Endothelial cell of umbilical vein (primary cell): ENCODE results near the gene IKZF4.

Source experiments
- EZH2 ChIP-seq: IDR thresholded peaks from 2 replicates; pipeline ENCODE4 v1.6.1; 2012; ENCODE audit warnings: borderline replicate concordance, low read depth, mild to moderate bottlenecking, moderate library complexity, low read length, inconsistent platforms; ENCODE audit not compliant: severe bottlenecking
- FOS ChIP-seq: IDR thresholded peaks from 2 replicates; pipeline ENCODE4 v1.6.1; 2011; ENCODE audit warnings: mild to moderate bottlenecking, low read length, moderate library complexity, borderline replicate concordance; ENCODE audit not compliant: insufficient read depth
- GATA2 ChIP-seq: IDR thresholded peaks from 2 replicates; pipeline ENCODE4 v1.7.0; 2011; ENCODE audit warnings: low read depth, mild to moderate bottlenecking, moderate library complexity, mixed read lengths, low read length; ENCODE audit not compliant: insufficient read length, insufficient read depth
- JUN ChIP-seq: IDR thresholded peaks from 2 replicates; pipeline ENCODE4 v1.6.1; 2011; ENCODE audit warnings: borderline replicate concordance, low read depth; ENCODE audit not compliant: insufficient read length, insufficient read depth
- MYC ChIP-seq: IDR thresholded peaks from one replicate; pipeline ENCODE4 v1.6.1; 2011; ENCODE audit warnings: mild to moderate bottlenecking, low read depth, low read length
- POLR2A ChIP-seq: IDR thresholded peaks from 2 replicates; pipeline ENCODE4 v1.6.1; 2012; ENCODE audit warnings: low read depth, mild to moderate bottlenecking, control low read depth, low read length
- POLR2AphosphoS5 ChIP-seq: IDR thresholded peaks from 2 replicates; pipeline ENCODE4 v1.6.1; 2012; ENCODE audit warnings: low read depth, mild to moderate bottlenecking, control low read depth, low read length, moderate library complexity; ENCODE audit not compliant: insufficient read depth
- TF ChIP-seq, protein P1 (sequence below), 2 donors: IDR thresholded peaks; 1 replicate in 1 of 2; 2 replicates in 1 of 2; pipeline ENCODE4 v1.5.1; 2011; ENCODE audit warnings: low read length in 2 of 2, mild to moderate bottlenecking in 2 of 2, moderate library complexity in 2 of 2, control low read depth in 1 of 2, inconsistent platforms in 1 of 2, low read depth in 1 of 2; ENCODE audit not compliant: insufficient read depth in 1 of 2; ENCODE audit errors: extremely low read depth in 1 of 2
- TF ChIP-seq, protein P2 (sequence below): IDR thresholded peaks from 2 replicates; pipeline ENCODE4 v1.6.1; 2011; ENCODE audit not compliant: insufficient read depth, insufficient read length

DNA sequence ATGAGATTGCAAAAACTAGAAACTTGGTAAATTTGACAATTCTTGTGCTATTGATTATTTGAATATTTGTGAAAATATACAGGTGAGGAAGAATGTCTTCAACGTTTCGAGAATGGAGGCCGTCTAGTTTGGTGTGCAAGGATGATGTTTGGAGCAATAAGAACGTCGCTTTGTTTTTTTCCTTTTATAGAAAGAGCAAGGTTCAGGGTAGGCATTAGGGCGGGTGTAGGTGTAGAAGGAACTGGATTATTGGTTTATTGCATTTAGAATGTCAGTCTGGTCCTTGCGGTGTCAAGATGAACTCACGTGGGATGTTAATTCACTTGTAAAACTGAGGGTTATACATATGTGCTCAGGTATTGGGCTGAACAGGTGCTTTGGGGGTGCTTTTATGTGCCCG is 22.0 kb downstream of the IKZF4 start:
- no peak for TF ChIP-seq POLR2A
- no peak for TF ChIP-seq MYC
- TF ChIP-seq, protein P1, sequence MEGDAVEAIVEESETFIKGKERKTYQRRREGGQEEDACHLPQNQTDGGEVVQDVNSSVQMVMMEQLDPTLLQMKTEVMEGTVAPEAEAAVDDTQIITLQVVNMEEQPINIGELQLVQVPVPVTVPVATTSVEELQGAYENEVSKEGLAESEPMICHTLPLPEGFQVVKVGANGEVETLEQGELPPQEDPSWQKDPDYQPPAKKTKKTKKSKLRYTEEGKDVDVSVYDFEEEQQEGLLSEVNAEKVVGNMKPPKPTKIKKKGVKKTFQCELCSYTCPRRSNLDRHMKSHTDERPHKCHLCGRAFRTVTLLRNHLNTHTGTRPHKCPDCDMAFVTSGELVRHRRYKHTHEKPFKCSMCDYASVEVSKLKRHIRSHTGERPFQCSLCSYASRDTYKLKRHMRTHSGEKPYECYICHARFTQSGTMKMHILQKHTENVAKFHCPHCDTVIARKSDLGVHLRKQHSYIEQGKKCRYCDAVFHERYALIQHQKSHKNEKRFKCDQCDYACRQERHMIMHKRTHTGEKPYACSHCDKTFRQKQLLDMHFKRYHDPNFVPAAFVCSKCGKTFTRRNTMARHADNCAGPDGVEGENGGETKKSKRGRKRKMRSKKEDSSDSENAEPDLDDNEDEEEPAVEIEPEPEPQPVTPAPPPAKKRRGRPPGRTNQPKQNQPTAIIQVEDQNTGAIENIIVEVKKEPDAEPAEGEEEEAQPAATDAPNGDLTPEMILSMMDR (IDR thresholded peaks at IDR 0.05; ENCODE audit: extremely low read depth in 1 of 2, insufficient read depth in 1 of 2, low read depth in 1 of 2, low read length in 2 of 2), result no peak
- TF ChIP-seq POLR2AphosphoS5, result no peak
- no peak for TF ChIP-seq EZH2
- TF ChIP-seq, protein P2, sequence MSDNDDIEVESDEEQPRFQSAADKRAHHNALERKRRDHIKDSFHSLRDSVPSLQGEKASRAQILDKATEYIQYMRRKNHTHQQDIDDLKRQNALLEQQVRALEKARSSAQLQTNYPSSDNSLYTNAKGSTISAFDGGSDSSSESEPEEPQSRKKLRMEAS, result no peak
- TF ChIP-seq JUN, result no peak
- TF ChIP-seq GATA2, result no peak
- no peak for TF ChIP-seq FOS
